Iris pigment epithelial cell (primary cell): Measurements from ENCODE around the gene ZBTB20.

Source experiments
- DNase-seq: peaks from one replicate; pipeline ENCODE4 v3.0.0-alpha.2; 2011; ENCODE audit warnings: low read depth

The ZBTB20 gene

DNA sequence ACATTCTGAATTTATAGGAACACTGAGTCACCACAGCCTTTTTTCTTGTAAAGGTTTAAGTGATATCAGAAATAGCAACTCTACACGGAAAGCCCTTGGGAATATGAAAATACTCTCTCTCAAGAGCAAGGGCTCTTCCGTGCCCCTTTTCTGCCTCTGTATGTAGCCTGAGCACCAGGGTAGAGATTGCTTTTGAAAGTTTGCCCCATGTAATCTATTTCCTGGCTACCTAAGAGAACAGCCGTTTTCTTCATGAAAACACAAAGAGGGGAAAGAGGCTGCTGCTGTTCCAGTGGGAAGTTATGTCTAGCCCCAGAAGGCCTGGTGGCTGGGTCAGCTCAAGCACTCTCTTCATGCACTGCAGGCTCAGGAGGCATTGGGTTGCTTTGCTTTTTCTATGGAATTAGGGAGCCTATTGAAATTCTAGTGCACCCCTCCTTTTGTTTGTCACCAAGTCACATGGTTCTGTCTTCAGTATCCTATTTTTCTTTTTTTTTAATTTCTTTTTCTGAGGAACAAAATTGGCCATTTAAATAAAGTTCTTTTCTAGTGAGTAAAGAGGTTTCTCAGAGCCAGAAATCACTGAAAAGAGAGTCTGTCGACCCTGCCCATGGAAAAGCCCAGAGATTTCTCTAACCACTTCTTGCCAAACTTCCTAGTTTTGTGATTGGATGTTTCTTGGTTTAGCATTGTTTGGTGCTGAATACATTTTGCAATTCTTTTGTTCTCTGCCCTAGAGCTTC, 813.7 kb downstream of the ZBTB20 start:
- no peak for DNase-seq

DNA sequence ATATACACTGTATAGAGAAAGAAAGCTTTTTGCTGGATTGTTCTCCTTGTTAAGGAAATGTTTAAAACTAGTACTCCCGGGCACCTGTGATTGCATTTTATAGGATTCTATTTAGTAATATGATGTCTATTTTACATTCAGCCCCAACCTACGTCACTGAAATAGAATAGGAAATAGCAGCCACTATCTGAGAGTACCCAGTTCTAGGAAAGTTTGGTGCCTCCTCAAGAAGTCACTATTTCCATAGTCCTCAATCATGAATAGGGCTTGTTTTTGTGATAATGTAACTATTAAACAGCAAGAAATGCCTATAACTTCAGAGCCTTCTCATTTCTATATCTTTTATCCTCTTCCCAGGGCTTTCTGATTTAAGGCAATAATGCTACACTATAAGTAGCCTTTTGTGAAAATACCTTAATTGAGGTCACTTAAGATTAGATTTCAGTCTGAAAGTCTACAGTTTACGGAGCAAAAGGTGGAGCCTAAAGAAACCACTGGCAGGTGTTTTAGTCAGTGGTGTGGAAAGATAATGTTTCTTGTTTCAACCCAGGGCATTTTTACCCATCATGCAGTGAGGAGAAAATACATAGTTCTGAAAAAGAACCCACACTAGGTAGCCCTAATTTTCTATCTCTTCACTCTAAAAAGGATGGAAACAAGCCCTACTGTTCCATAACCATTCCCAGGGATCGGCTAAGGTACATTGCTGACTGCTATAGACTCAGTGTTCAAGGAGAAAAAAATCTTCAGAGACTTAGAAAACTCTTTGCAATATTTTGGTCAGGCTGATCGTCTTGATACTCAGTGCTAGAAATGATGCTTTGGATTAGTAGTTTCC, 814.5 kb downstream of the ZBTB20 start:
- DNase-seq, result no peak

DNA sequence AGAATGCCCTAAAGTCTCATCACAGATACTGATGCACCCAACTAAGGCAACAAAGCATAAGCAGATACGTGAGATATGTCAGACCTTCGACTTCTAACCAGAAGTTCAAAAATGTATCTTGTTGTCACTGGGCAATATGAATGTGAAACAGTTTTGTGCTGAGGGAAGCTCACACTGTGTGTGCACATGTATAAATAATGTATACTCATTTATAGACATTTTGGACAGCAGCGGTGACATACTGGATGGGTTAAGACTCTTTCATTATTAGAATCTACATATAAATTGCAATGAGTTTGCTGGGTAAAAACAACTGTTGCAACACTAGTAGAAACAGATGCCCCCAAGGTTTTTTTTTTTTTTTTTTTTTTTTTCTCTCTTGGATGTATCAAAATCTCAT, 815.4 kb downstream of the ZBTB20 start:
- DNase-seq, result no peak

DNA sequence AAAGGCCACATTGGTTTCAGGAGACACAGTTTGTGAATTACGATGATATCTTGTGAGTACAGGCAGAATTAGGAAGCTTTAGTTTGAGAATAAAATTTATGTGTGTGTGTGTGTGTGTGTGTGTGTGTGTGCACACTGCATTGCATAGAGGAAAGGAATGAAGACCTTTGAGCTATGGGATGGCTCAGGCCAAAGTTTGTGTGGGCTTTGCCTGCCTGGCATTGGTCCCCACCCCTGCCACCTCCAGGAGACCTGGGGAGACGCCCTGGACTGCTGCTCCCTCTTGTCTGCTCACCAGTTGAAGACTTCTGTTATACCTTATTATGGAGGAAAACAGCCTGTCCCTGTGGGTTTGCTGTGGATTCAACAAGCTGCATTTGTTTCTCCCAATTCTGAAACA, 816.1 kb downstream of the ZBTB20 start:
- no peak for DNase-seq

DNA sequence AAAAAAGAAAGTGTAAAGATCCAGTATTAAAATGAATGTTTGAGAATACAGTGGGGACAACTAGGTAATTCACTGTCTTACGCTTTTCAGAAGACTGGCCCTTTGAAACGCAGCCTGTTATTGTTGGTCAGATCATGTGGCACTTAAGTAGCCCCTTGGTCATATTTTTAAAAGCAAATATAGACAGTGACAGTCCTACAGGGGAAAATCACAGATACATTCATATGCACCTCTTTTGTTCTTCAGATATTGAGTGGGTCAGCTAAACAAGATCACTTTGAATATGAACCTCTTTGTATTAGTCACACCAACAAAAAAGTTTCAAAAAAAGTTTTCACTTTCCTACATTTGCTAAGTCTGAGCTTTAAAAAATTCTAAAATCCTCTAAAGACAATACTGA, 817.3 kb downstream of the ZBTB20 start:
- no peak for DNase-seq

DNA sequence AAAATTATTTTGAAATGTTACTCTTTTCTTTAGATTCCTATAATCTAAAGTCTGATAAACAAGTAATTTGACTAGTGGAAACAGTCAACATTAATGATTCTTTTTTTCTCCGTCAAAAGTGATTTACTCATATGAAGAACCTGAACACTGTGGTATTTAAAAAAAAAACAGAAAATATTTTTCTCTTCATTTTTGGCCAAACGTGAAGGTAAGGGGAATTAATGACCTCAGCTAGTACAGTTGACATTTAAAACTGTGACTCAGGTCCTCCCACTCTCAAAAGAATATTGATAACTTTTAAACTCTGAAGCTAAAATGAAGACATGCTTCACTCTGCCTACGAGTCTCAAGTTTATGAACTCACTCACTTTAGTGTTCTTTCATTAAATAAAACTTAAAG, 818.7 kb downstream of the ZBTB20 start:
- no peak for DNase-seq

DNA sequence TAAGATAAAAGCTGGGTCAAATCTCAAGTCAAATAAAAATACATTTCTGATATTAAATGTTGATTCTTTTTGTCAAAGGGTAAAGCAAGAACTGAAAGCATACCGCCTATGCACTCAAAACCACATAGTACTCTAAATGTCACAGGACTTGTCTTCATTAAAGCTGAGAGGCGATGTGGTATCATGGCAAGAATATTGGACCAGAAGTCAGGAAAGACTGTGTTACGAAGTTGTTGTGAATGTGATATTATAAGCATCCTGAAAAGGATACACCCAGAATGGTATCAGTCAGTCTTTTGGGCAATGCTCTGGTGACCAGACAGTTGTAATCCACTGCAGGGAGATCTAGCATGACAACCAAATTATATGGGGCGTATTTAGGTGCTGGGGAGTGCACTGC, 819.4 kb downstream of the ZBTB20 start:
- DNase-seq, result no peak

DNA sequence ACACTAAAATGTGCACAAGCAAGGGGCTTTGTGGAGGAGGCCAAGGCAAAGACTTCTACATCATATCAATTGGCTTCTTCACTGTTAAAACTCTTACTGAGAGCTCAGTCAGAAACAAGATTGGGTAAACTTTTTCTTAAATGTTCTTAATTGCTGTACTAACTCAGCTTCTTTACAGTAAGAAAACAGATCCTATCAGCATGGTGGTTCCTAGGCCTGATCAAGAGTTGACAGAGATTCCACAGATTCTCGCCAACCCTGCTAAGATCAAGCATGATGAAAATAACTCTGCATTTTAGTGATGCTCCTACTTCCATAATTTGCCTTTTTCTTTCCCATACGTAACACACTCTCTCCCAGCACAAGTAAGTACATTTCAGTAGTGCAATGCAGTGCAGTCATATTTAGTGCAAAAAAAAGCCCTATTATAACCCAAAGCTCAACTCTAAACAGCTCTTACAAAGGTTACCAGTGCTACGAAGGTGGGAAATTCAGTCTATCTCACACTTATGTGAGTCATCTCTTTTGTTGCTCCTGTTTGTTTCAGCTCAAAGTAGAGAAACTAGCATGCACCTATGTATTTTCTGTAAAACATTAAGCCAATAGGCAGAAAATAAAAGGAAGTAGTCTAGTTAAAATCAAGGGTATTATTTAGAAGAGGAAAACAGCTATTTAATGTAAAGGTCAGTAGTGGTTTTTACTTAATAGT, 823.4 kb downstream of the ZBTB20 start:
- no peak for DNase-seq

DNA sequence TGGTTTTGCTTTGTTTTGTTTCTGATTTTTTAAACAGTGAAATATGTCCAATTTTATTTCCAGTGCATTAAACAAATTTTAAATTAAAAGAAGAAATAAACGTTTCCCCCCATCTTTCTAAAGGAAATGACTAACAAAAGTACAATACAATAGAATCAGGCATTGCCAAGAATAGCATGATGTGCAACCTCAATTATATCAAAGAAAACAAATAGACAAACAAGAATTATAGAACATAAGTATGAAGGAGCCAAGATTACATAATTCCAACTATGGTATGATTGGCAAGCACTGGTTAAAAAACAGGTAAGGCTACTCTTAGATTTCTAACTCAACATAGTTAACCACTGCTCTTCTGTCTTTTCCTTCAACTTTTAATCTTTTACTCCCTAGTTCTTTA, 826.8 kb downstream of the ZBTB20 start:
- DNase-seq, result no peak

DNA sequence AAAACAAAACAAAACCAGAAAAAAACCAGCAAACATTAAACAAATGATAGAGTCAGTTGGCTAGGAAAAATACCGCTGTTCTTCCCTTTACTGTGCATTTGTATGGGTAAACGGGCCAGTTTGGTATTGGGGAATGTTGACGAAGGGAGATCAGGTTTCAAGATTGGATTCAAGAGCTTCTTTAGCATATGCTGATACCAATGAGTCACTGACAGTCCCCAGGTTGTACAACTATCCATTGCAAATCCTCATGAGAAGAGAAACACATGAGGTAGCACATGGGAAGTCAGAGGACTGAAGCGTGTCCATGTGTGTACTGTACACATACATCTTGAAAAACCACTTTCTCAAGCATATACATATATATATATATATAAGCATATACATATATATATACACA, 827.6 kb downstream of the ZBTB20 start:
- DNase-seq, result peak; percentile 94

DNA sequence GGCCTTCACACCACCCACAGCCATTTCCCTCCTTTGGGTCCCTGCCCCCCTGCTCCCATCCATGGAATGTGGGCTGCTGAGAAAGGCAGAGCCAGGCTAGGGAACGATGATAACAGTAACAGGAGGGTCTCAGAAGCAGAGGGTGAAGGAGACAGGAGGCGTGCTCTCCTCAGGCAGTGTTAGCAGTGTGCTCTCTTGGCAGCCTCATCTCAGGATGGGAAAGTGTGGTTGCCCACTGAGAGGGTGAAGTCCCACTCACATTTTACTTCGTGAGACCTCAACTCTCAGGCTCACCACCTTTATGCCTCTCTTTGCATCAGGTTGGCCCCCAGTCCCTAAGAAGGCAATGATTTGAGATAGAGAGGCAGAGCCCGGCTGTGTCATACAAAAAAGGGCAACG, 828.8 kb downstream of the ZBTB20 start:
- DNase-seq, result no peak

DNA sequence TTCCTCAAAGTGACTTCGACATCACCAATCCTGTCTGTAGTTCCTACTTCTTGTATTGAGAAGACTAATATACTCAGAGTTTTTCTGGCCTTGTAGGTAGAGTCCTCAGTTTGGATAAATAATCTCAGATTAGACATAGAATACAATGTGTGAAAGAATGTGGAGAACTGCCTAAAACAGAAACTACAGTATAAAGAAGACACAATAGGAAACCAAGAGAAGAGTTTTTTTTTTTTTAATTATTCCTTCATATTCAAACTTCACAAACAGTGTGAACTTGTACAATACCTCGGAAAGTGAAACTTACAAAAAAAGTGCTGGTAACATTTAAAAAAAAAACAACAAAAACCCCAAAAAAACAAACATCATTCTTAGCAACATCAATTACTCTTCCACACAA, 832.8 kb downstream of the ZBTB20 start:
- no peak for DNase-seq

DNA sequence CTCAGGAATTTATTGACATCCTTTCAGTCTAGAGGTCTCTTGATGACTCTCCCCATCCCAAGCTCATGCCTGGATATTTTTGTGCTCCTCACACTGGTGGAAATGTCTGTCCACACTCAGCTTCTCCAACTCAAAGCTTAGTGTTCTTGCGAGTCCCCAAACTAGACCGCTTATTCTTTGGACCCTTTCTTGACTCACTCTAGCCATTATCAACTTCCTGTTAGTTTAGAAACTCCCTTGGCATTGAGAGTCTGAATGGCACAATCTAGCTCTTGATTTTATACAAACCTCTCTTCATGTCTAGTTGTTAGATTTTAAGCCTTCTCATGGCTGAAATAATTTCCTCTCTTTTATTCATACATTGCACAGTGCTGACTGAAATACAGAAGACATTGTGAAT, 833.7 kb downstream of the ZBTB20 start:
- no peak for DNase-seq

DNA sequence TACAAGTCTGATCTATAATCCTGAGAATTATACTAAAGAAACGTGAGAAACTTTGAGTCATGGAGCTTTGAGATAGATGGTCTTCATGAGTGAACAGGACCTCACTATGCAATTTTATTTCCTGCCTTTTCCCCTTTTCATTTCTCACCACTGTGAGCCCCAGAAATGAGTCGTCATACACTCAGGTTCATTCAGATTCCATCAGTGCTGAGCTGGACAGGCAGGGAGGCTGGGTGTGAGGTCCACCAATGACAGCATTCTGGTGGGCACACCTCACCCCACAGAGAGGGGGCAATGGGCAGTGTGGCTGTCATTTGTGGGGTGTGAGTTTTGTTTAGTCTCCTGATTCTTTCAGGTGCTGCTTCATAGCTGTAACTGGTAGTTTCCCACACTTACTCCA, 836.4 kb downstream of the ZBTB20 start:
- no peak for DNase-seq

DNA sequence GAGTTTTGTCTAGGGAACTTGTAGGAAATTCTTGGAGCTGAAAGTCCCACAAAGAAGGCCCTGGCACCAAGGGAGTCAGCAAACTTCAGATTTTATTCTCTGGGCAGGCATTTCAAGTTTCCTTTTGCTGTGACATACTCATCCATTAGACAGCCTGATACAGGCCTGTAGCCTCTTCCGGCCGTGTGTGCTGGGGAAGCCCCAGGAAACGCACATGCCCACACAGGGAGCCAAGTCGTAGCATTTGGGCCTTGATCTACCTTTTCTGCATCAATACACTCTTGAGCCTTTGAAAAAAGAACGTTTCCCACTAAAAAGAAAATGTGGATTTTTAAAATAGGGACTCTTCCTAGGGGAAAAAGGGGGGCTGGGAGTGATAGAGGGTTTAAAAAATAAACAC, 838.3 kb downstream of the ZBTB20 start:
- no peak for DNase-seq

DNA sequence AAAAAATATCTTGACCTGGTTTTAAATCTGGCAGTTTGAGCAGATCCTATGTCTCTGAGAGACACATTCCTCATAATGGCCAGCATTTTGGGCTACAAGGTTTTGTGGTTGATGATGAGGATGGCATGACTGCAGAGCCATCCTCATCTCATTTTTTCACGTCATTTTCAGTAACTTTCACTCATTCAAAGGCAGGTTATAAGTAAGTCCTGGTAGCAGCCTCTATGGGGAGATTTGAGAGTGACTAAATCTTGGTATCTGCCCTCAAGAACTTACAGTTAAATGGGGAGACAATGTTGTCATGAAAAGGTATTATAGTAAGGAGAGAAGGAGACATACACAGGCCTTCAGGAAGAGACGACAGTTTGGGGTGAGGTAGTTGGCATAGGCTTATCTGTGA, 838.7 kb downstream of the ZBTB20 start:
- no peak for DNase-seq

DNA sequence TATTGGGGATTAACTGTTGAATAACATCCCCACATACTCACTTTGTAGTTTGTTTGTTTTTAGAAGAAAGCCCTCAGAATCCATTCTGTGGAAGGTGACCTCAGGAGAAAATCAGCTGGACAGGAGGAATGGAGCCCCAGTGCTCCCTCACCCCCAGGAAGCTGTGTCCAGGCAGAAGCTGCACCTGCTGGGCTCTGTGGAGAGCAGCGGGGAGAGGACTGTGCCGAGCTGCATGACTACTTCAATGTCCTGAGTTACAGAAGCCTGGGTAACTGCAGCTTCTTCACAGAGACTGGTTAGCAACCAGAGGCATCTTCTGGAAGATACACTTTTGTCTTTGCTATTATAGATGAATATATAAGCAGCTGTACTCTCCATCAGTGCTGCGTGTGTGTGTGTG, 839.3 kb downstream of the ZBTB20 start:
- DNase-seq, result no peak

DNA sequence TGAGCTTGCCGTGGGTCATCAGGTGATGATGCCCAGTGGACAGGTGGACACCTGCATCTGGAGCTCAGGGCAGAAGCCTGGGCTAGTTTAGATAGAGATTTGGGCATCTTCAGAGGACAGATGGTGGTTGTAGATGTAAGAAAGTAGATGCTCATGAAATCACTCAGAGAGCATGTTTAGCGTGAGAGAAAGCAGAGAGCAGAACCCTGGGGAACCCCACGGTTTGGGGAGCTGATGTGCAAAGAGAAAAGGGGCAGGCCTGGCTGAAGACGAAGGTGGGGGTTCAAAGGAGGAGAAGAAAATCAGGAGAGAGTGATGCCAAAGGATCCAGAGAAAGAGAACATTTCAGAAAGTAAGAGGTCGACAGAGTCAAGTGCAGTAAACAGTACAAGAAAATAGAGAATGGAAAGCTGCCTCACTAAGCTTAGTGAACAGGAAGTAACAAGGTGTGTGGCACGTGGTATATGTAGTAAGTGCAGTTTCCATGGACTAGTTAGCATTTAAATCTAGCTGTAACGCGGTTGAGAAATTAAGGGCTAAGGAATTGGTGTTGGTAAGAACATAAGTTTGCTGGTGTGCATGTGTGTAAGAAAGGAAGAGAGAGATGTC, 839.8 kb downstream of the ZBTB20 start:
- no peak for DNase-seq

DNA sequence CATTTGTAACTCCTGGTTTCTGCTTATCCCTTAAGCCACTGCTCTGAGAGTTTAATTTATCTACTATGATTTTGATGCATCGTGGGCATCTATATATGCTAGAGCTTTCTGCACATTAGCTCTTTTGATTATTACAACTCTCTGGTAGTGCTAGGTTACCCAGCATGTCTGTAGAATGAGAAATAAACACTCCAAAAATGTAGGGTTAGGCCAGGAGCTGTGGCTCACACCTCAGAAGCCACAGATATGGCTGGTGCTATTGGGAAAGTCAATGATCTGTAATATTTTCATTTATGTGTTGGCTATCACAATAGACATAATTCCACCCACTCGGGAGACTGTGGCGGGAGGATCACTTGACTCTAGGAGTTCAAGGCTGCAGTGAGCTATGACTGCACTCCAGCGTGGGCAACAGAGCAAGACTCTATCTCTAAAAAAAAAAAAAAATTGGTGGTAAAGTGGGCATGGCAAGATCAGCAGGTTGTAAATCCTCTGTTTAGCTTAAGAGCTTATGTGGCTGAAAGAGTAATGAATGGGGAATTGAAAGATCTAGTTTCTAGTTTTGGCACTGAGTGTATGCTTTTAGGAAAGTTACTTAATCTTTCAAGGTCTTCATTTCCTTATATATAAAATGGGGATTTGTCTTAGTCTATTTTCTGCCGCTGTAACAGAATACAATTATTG, 847.0 kb downstream of the ZBTB20 start:
- DNase-seq, result no peak

DNA sequence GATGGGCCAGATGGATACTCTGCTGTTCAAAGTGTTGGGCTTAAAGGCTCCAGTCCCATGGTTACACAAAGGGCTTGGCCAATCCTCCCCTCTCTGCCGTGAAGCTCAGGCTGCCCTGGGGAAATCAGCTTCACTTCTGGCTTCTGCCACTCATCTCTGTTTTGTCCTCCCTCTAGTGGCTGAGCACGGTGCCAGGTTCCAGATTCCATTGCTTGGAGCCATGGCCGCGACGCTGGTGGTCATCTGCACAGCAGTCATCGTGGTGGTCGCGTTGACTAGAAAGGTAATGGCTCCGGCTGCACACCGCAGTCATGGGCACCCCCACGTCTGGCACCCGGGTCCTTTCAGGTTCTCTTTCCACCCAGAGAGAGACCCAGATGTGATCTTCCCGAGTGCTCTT, 847.7 kb downstream of the ZBTB20 start:
- DNase-seq, result peak; percentile 25

DNA sequence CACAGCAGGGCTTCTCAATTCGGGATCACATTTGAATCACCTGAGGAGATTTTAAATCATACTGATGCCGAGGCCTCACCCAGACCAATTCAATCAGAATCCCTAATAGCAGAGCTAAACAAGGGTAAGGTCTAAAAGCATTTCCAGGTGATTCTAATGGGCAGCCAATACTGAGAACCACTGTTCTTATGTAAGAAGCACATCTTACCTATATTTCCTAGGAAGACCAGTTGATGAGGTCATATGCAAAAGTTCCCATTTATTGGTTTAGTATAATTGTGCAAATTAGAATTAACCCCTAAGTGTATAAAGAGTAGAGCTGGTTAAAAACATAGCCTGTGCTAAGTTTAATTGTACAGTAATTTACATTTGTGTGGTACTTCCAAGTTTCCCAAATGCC, 851.1 kb downstream of the ZBTB20 start:
- no peak for DNase-seq

DNA sequence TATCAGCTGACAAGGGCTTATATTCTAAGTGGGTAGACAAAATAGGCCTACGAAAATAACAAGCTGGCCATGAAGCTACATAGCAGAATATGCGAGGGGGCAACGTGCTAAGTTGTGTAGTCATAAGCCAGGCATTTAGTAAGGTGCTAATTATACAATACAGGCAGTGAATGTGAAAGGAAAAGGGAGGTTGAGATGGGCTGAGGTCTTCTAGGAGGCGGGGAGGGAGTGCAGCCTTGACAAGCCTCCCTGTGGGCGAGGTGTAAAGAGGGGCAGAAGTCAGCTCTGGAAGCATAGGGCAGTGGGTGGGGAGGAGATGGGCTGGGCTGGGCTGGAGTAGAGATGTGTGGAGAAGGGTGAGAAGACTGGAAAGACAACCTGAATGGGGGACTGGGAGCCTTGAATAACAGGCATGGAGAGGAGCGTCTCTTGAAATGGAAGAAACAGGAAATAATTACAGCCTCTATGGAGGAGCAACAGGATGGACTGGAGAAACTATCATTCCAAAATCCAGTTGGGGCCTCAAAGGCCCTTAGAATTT, 852.1 kb downstream of the ZBTB20 start:
- no peak for DNase-seq
